ENCODE measurements around the gene CACNA1D.

CACNA1D gene

DNA sequence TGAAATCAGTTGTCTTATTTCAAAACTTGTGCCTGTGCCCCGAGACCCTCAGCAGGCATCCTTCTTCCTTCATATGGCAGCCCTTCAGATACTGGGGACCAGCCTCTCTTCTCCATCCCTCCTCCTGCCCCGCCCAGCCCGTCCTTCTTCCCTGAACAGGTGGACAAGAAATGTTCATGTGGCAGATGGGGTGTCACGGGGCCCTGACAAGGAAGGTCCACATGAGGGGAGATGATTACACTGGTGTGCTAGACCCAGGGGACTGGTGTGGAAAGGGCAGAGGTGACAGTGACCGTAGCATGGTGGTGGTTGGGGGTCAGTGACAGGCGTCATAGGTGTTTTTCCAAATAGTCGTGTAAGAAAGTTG is 200.9 kb downstream of the CACNA1D start:
- H3K36me3 ChIP-seq (ENCODE audit: insufficient read depth, low read length): no peaks in the 10 kb centered on the region

DNA sequence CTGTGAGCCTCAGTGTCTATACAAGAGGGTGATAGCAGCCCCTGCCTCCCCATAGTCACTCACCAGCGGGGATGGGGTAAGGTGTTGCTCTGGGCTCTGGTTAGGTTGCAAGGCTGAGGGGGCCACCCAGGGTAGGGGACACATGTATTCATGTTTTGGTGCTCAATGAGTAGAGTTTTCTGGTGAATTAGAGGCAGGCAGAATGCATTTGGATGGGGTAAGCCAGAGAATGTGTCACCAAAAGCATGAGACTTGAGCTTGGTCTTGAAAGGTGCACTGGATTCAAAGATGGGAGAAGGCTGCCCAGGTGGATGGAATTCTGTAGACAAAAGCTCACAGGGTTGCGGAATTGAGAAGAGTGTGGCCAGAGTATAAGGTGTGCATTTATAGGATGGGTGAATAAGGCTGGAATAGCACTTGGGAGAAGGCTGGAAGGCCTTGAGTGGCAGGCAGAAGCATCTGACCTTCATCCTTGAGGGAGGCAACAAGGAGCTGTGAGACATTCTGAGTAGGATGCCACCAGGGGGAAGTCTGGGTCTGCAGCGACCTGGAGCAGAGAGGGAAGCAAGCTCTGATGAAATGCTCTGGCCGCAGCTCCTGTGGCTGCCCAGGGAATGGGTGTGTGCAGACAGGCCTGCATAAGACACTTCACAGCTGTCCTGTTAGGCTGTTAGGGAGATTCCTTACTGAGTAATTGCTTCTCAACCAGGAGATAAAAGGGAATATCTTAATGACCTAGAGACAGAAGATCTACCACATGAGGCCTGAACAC is 202.2 kb downstream of the CACNA1D start:
- Histone ChIP-seq H3K36me3 (ENCODE audit: insufficient read depth, low read length) (no peaks in the 10 kb centered on the region), H3K9me3 (ENCODE audit: low read depth, low read length) (no peaks in the 10 kb centered on the region), H3K27ac (no peak overlapping the region), H3K4me3 (no peak overlapping the region), H3K9ac (ENCODE audit: insufficient read length) (no peak overlapping the region)
- no peak for DNase-seq (ENCODE audit: low read depth, low spot score)
- no peak for TF ChIP-seq FOXP2 (optimal IDR thresholded peaks at IDR 0.05; ENCODE audit: control extremely low read depth, extremely low read length, insufficient read depth)
- TF ChIP-seq POLR2AphosphoS5 (IDR thresholded peaks at IDR 0.05; ENCODE audit: borderline replicate concordance, low read depth, low read length): no peak
- no peak for TF ChIP-seq EZH2 (IDR thresholded peaks at IDR 0.05)

More for the DNA sequence above, 200.9 kb downstream of the CACNA1D start:
- Histone ChIP-seq H3K9ac (ENCODE audit: insufficient read length) (no peak overlapping the region), H3K27ac (no peak overlapping the region), H3K4me3 (no peak overlapping the region), H3K9me3 (ENCODE audit: low read depth, low read length) (no peaks in the 10 kb centered on the region)
- DNase-seq (ENCODE audit: low read depth, low spot score): no peak
- TF ChIP-seq FOXP2 (optimal IDR thresholded peaks at IDR 0.05; ENCODE audit: control extremely low read depth, extremely low read length, insufficient read depth) (no peak), POLR2AphosphoS5 (IDR thresholded peaks at IDR 0.05; ENCODE audit: borderline replicate concordance, low read depth, low read length) (no peak), EZH2 (IDR thresholded peaks at IDR 0.05) (no peak)

DNA sequence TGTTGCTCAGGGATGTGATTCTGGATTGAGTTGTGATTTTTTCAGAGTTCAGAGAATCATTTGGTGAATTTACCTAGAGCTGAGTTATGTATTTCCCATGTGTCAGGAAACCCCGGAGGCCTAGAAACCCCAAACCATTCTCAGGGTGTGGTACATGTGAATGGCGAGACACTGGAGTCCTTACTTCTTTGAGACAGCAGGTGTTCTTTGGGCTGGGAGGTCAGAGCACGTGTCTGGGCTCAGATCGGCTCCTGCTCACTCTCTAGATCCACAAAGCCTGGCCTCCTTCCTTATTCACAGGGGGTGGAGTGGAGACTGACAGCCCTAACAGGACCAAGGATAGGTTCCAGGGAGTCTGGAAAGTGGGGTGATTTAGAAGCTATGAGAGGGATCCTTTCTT is 206.0 kb downstream of the CACNA1D start:
- DNase-seq (ENCODE audit: low read depth, low spot score): no peak
- Histone ChIP-seq H3K9me3 (ENCODE audit: low read depth, low read length) (no peaks in the 10 kb centered on the region), H3K27ac (no peak overlapping the region), H3K36me3 (ENCODE audit: insufficient read depth, low read length) (no peaks in the 10 kb centered on the region), H3K4me3 (no peak overlapping the region), H3K9ac (ENCODE audit: insufficient read length) (no peak overlapping the region)
- TF ChIP-seq FOXP2 (optimal IDR thresholded peaks at IDR 0.05; ENCODE audit: control extremely low read depth, extremely low read length, insufficient read depth) (no peak), POLR2AphosphoS5 (IDR thresholded peaks at IDR 0.05; ENCODE audit: borderline replicate concordance, low read depth, low read length) (no peak), EZH2 (IDR thresholded peaks at IDR 0.05) (no peak)

DNA sequence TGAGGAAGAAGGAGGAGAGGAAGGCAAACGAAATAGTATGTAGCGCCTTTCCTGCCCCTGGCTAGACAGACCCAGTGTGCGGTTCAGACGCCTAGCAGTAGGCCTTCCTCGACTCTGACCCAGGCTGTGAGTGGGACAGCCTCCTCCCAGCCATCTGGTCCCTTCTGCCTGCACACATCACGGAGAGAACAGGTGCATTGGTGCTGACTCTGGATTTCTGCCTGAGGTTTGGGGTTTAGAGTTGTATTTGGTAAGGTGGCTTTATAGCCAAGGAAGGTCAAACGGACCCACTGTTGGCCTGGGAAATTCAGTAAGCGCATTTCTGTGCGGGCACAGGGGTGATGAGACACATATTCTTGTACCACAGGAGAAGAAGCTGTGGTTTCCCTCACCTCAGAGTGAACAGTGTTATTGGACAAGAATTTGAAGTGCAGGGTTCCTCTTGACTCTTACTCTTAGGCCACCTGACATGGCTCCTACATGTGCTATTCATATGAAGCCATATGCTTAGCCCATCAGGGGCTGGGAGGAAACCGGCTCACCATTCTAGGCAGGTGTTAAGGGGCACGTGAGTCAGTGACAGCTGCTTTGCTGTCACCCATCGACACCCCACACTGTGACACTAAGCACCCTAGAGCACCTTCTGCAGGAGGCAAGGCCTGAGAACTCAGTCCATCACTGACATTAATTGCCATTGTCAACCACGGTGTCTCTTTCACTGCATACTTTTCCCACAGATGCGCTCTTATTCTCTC is 208.5 kb downstream of the CACNA1D start:
- no peak for TF ChIP-seq POLR2AphosphoS5 (IDR thresholded peaks at IDR 0.05; ENCODE audit: borderline replicate concordance, low read depth, low read length)
- TF ChIP-seq FOXP2 (optimal IDR thresholded peaks at IDR 0.05; ENCODE audit: control extremely low read depth, extremely low read length, insufficient read depth): no peak
- no peak for TF ChIP-seq EZH2 (IDR thresholded peaks at IDR 0.05)
- H3K9ac ChIP-seq (ENCODE audit: insufficient read length): no peak overlapping the region
- no peak for DNase-seq (ENCODE audit: low read depth, low spot score)
- H3K36me3 ChIP-seq (ENCODE audit: insufficient read depth, low read length): no peaks in the 10 kb centered on the region
- H3K9me3 ChIP-seq (ENCODE audit: low read depth, low read length): no peaks in the 10 kb centered on the region
- H3K27ac ChIP-seq: no peak overlapping the region
- no peak overlapping the region for H3K4me3 ChIP-seq

DNA sequence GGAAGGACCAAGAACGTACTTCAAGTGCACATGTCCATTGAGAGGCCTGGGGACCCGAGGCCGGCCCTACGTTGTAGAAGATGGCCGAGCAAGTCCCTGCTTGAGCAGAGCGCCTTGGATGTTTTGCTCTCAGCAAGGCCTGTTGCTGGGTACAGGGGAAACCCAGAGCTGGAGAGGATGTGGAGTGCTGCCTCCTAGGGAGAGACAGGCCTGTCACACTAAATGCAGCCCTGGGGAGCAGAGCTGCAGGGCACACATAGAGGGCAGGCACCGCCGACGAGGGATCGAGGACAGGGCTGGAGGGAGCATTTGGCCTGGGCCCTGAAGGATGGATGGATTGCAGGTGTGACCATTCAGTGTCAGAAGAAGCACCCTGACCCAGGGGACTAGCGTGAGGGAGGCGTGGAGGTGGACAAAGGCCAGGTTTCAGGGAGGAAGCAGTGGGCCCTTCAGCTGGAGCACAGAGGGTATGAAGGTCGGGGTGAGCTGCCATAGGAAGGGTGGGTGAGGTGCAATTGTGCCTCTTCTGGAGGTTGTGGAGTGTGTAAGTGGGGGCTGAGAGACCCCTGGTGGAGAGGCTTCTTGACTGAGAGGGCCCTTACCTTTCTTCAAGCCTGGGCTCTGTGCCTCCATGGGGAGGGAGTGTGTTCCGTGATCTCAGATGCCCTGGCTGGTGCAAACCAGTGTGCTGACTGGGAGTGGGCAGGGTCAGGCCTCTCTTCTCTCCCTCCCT is 209.4 kb downstream of the CACNA1D start:
- Histone ChIP-seq H3K9ac (ENCODE audit: insufficient read length) (no peak overlapping the region), H3K27ac (no peak overlapping the region), H3K4me3 (no peak overlapping the region), H3K9me3 (ENCODE audit: low read depth, low read length) (no peaks in the 10 kb centered on the region), H3K36me3 (ENCODE audit: insufficient read depth, low read length) (no peaks in the 10 kb centered on the region)
- DNase-seq (ENCODE audit: low read depth, low spot score): no peak
- no peak for TF ChIP-seq EZH2 (IDR thresholded peaks at IDR 0.05)
- no peak for TF ChIP-seq FOXP2 (optimal IDR thresholded peaks at IDR 0.05; ENCODE audit: control extremely low read depth, extremely low read length, insufficient read depth)
- no peak for TF ChIP-seq POLR2AphosphoS5 (IDR thresholded peaks at IDR 0.05; ENCODE audit: borderline replicate concordance, low read depth, low read length)

DNA sequence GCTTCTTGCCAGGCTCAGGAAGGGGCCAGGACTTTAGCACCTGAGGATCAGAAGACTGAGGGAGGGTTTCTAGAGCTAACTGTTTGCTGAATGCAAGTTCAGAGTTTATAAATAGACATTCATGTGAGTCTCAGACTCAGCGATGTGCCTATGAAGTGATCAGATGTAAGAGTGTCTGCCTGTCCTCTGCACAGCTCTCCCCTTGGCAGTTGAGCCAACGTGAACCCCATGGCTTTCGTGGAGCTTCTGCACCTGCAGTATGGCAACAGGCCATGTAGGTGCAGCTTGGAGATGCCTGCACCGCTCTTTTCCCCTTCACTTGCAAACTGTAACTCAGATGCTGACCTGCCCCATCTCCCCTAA is 209.9 kb downstream of the CACNA1D start:
- no peak overlapping the region for H3K27ac ChIP-seq
- no peak for TF ChIP-seq FOXP2 (optimal IDR thresholded peaks at IDR 0.05; ENCODE audit: control extremely low read depth, extremely low read length, insufficient read depth)
- TF ChIP-seq EZH2 (IDR thresholded peaks at IDR 0.05): no peak
- no peak for TF ChIP-seq POLR2AphosphoS5 (IDR thresholded peaks at IDR 0.05; ENCODE audit: borderline replicate concordance, low read depth, low read length)
- no peaks in the 10 kb centered on the region for H3K9me3 ChIP-seq (ENCODE audit: low read depth, low read length)
- no peak overlapping the region for H3K9ac ChIP-seq (ENCODE audit: insufficient read length)
- DNase-seq (ENCODE audit: low read depth, low spot score): no peak
- H3K36me3 ChIP-seq (ENCODE audit: insufficient read depth, low read length): no peaks in the 10 kb centered on the region
- H3K4me3 ChIP-seq: no peak overlapping the region

DNA sequence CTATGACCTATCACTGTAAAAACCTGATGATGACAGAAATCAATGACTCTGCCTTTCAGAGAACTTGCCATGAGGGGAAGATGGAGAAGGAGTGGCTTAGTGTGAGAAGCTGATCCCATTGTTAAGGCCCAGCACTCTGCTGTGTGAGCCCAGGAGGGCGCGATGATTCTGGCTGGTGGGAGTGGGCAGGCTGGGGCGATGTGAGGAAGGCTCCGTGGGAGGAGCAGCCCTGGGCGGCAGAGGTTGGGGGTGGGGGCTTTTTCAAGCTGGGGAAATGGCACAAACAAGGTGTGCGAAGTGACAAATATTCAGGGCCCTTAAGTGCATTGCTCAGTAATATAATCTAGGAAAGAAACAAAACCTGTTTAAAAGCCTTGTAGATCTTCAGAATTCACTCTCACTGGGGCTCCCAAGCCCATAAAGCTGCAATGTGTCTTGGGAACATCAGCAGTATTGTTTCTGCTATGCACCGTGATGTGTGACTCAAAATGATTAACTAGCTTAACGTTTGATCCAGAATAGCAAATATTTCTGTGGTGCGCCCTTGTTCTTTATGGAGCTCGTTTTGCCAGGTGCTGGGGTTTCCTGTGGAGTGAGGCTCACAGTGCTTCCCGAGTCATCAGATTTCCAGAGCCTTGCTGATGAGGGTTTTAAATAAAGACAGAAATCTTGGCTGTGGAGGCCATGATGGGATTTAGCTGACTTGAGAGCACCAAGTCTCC is 210.8 kb downstream of the CACNA1D start:
- no peak overlapping the region for H3K4me3 ChIP-seq
- no peak overlapping the region for H3K27ac ChIP-seq
- no peaks in the 10 kb centered on the region for H3K36me3 ChIP-seq (ENCODE audit: insufficient read depth, low read length)
- no peak overlapping the region for H3K9ac ChIP-seq (ENCODE audit: insufficient read length)
- no peak for TF ChIP-seq POLR2AphosphoS5 (IDR thresholded peaks at IDR 0.05; ENCODE audit: borderline replicate concordance, low read depth, low read length)
- no peak for TF ChIP-seq FOXP2 (optimal IDR thresholded peaks at IDR 0.05; ENCODE audit: control extremely low read depth, extremely low read length, insufficient read depth)
- no peak for TF ChIP-seq EZH2 (IDR thresholded peaks at IDR 0.05)
- no peak for DNase-seq (ENCODE audit: low read depth, low spot score)
- no peaks in the 10 kb centered on the region for H3K9me3 ChIP-seq (ENCODE audit: low read depth, low read length)
